WTC11 (cell line): ENCODE results near the gene KCMF1. TPM values are rescaled to one million over a fixed set of nuclear protein-coding genes. Genes with fewer than 3 reads are reported as not detected.

Source experiments
- ATAC-seq: fragments of 200-7000 bp; cut with Tn5 transposase; 2 replicates; pipeline ENCODE4 v1.10.0; 2021; ENCODE audit warnings: mild to moderate bottlenecking, moderate library complexity
- CTCF ChIA-PET: fragments of 300-600 bp; sonication (Branson Sonifier 250); formaldehyde crosslinking; loops from one replicate; lab custom pipeline; 2021; ENCODE audit warnings: antibody characterized with exemption; lab: Charles Lee
- POLR2A ChIA-PET: fragments of 350-600 bp; sonication (Branson Sonifier 250); formaldehyde crosslinking; loops from one replicate; lab custom pipeline; 2021; ENCODE audit warnings: antibody characterized with exemption; lab: Charles Lee
- DNase-seq: peaks from one replicate; pipeline ENCODE4 v3.0.0; 2021; ENCODE audit warnings: low spot score
- H3K27ac Mint-ChIP-seq: 2 replicates; pipeline ENCODE4 v1.8.0; 2021; ENCODE audit warnings: mixed read lengths
- H3K27me3 Mint-ChIP-seq: 2 replicates; pipeline ENCODE4 v1.8.0; 2021; ENCODE audit warnings: low read depth, mild to moderate bottlenecking, moderate library complexity, mixed read lengths
- H3K36me3 Mint-ChIP-seq: 2 replicates; pipeline ENCODE4 v1.8.0; 2021; ENCODE audit warnings: mixed read lengths
- H3K4me1 Mint-ChIP-seq: 2 replicates; pipeline ENCODE4 v1.8.0; 2022; ENCODE audit warnings: mixed read lengths
- H3K4me3 Mint-ChIP-seq: 2 replicates; pipeline ENCODE4 v1.8.0; 2021; ENCODE audit warnings: mild to moderate bottlenecking, moderate library complexity, mixed read lengths
- H3K9me3 Mint-ChIP-seq: 2 replicates; pipeline ENCODE4 v1.8.0; 2021; ENCODE audit warnings: mixed read lengths
- ATF1 ChIP-seq: sonication (generic); formaldehyde crosslinking; IDR thresholded peaks from 2 replicates; pipeline ENCODE4 v1.8.1; 2023; ENCODE audit warnings: mild to moderate bottlenecking, moderate library complexity, missing genetic modification reagents
- JUN ChIP-seq: sonication (generic); formaldehyde crosslinking; IDR thresholded peaks from 2 replicates; pipeline ENCODE4 v1.8.0; 2023; ENCODE audit warnings: mild to moderate bottlenecking, missing genetic modification reagents
- MYBL2 ChIP-seq: sonication (generic); formaldehyde crosslinking; IDR thresholded peaks from 2 replicates; pipeline ENCODE4 v1.8.1; 2023; ENCODE audit warnings: mild to moderate bottlenecking, moderate library complexity, missing genetic modification reagents
- NFE2L1 ChIP-seq: sonication (generic); formaldehyde crosslinking; IDR thresholded peaks from 2 replicates; pipeline ENCODE4 v1.8.1; 2023; ENCODE audit warnings: missing genetic modification reagents
- NR1H2 ChIP-seq: sonication (generic); formaldehyde crosslinking; IDR thresholded peaks from 2 replicates; pipeline ENCODE4 v1.9.0; 2021; ENCODE audit warnings: mild to moderate bottlenecking, moderate library complexity, missing genetic modification reagents
- TEAD4 ChIP-seq: sonication (generic); formaldehyde crosslinking; IDR thresholded peaks from 2 replicates; pipeline ENCODE4 v1.8.0; 2022; ENCODE audit warnings: mild to moderate bottlenecking, missing genetic modification reagents
- ZNF317 ChIP-seq: sonication (generic); formaldehyde crosslinking; IDR thresholded peaks from 2 replicates; pipeline ENCODE4 v1.8.1; 2023; ENCODE audit warnings: low read depth, mild to moderate bottlenecking, moderate library complexity, missing genetic modification reagents, borderline replicate concordance
- ZNF423 ChIP-seq: fragments of 250-450 bp; sonication (Bioruptor Pico); IDR thresholded peaks from 2 replicates; pipeline ENCODE4 v2.1.2; 2022; ENCODE audit warnings: mild to moderate bottlenecking, moderate library complexity
- total RNA-seq: library from RNA; stranded (reverse); gene quantifications from 3 replicates; pipeline ENCODE4 v1.2.3, GENCODE V29; 2021
- TF ChIP-seq, protein P1 (sequence below): sonication (generic); formaldehyde crosslinking; IDR thresholded peaks from 2 replicates; pipeline ENCODE4 v1.8.1; 2022; ENCODE audit warnings: missing genetic modification reagents, borderline replicate concordance
- TF ChIP-seq, protein P2 (sequence below): sonication (generic); formaldehyde crosslinking; conservative IDR thresholded peaks from 2 replicates; pipeline ENCODE4 v1.8.1; 2023; ENCODE audit warnings: mild to moderate bottlenecking, low read depth, missing genetic modification reagents, moderate library complexity
- TF ChIP-seq, protein P3 (sequence below): sonication (generic); formaldehyde crosslinking; IDR thresholded peaks from 2 replicates; pipeline ENCODE4 v1.8.1; 2022; ENCODE audit warnings: low read depth, mild to moderate bottlenecking, moderate library complexity, missing genetic modification reagents, borderline replicate concordance

Gene KCMF1
- total RNA-seq, 1 experiment from 2014 or later = 117 TPM

DNA sequence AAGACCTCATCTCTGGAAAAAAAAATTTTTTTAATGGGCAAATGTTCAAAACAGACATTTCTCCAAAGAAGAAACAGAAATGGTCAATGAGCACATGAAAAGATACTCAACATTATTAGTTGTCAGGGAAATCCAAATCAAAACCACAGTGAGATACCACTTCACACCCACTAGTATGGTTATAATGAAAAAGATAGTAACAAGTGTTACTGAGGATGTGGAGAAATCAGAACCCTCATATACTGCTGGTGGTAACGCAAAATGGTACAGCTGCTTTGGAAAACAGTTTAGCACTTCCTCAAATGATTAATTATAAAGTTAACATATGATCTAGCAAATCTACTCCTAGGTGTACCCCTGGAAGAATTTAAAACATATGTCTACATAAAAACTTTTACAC is 133.3 kb downstream of the KCMF1 start:
- POLR2A ChIA-PET = no interaction called here

DNA sequence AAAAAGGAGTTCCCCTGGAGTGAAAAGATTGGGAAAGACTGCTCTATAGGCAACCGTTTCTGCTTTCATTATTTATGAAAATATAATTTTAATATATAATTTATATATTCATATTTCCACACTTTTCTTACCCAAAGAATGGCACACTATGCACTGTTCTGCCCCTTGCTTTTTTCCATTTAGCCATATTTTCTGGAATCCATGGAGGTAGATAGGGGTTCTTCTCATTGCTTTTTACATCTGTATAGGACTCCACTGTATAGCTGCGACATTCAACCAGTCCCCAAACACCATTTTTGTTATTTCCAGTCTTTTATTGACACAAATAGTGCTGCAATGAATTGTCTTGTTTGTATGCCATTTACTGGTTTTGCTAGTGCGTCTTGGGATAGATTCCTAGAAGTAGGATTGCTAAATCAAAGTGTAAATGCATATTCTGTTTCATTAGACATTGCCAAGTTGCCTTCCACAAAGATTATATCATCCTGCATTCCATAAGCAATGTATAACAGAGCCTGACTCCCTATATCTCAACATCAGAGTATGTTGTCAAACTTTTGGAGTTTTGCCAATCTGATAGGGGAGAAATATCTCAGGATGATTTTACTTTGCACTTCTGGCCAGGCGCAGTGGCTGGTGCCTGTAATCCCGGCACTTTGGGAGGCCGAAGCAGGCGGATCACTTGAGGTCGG is 135.7 kb downstream of the KCMF1 start:
- DNase-seq (no peak), ATAC-seq (no peak)
- POLR2A ChIA-PET = no interaction called here
- TF ChIP-seq, protein P1, sequence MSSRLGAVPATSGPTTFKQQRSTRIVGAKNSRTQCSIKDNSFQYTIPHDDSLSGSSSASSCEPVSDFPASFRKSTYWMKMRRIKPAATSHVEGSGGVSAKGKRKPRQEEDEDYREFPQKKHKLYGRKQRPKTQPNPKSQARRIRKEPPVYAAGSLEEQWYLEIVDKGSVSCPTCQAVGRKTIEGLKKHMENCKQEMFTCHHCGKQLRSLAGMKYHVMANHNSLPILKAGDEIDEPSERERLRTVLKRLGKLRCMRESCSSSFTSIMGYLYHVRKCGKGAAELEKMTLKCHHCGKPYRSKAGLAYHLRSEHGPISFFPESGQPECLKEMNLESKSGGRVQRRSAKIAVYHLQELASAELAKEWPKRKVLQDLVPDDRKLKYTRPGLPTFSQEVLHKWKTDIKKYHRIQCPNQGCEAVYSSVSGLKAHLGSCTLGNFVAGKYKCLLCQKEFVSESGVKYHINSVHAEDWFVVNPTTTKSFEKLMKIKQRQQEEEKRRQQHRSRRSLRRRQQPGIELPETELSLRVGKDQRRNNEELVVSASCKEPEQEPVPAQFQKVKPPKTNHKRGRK (CRISPR knock-in tag) = no peak
- TF ChIP-seq ZNF423 (CRISPR knock-in tag) (no peak), NR1H2 (no peak), JUN (CRISPR knock-in tag) (no peak)
- TF ChIP-seq, protein P2, sequence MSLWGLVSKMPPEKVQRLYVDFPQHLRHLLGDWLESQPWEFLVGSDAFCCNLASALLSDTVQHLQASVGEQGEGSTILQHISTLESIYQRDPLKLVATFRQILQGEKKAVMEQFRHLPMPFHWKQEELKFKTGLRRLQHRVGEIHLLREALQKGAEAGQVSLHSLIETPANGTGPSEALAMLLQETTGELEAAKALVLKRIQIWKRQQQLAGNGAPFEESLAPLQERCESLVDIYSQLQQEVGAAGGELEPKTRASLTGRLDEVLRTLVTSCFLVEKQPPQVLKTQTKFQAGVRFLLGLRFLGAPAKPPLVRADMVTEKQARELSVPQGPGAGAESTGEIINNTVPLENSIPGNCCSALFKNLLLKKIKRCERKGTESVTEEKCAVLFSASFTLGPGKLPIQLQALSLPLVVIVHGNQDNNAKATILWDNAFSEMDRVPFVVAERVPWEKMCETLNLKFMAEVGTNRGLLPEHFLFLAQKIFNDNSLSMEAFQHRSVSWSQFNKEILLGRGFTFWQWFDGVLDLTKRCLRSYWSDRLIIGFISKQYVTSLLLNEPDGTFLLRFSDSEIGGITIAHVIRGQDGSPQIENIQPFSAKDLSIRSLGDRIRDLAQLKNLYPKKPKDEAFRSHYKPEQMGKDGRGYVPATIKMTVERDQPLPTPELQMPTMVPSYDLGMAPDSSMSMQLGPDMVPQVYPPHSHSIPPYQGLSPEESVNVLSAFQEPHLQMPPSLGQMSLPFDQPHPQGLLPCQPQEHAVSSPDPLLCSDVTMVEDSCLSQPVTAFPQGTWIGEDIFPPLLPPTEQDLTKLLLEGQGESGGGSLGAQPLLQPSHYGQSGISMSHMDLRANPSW = no peak
- no peak overlapping the region for H3K27ac Mint-ChIP-seq
- no peaks in the 10 kb centered on the region for H3K4me1 Mint-ChIP-seq
- peaks cover 15% of the 10 kb centered on the region for H3K9me3 Mint-ChIP-seq
- peaks cover 39% of the 10 kb centered on the region for H3K27me3 Mint-ChIP-seq
- H3K36me3 Mint-ChIP-seq = peaks cover 7% of the 10 kb centered on the region; the same call in 1 of the 2 replicates
- H3K4me3 Mint-ChIP-seq = no peak overlapping the region
- CTCF ChIA-PET = no interaction called here

More for the DNA sequence above, 133.3 kb downstream of the KCMF1 start:
- ATAC-seq (no peak), DNase-seq (no peak)
- Mint-ChIP-seq H3K36me3 (no peaks in the 10 kb centered on the region), H3K4me3 (no peak overlapping the region), H3K27ac (no peak overlapping the region)
- CTCF ChIA-PET = no interaction called here
- TF ChIP-seq MYBL2 (no peak), NFE2L1 (CRISPR knock-in tag) (no peak), JUN (CRISPR knock-in tag) (no peak), TEAD4 (CRISPR knock-in tag) (no peak), ATF1 (CRISPR knock-in tag) (no peak), ZNF317 (CRISPR knock-in tag) (no peak)
- TF ChIP-seq, protein P3, sequence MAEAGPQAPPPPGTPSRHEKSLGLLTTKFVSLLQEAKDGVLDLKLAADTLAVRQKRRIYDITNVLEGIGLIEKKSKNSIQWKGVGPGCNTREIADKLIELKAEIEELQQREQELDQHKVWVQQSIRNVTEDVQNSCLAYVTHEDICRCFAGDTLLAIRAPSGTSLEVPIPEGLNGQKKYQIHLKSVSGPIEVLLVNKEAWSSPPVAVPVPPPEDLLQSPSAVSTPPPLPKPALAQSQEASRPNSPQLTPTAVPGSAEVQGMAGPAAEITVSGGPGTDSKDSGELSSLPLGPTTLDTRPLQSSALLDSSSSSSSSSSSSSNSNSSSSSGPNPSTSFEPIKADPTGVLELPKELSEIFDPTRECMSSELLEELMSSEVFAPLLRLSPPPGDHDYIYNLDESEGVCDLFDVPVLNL (CRISPR knock-in tag) = no peak
- TF ChIP-seq, protein P1 (CRISPR knock-in tag) = no peak
- TF ChIP-seq, all 79 proteins: peak for 0
- no peaks in the 10 kb centered on the region for H3K4me1 Mint-ChIP-seq
- H3K27me3 Mint-ChIP-seq = peaks cover 26% of the 10 kb centered on the region
- H3K9me3 Mint-ChIP-seq = 0 out of 2 replicates have a peak, but pooled peaks cover 4% of the 10 kb centered on the region

Other genes starting within 250 kb of the KCMF1 start
- gene TRABD2A, start 90.1 kb upstream of the KCMF1 start, total RNA-seq = 7.1 to 12.1 TPM (median 7.5 TPM) in 3 replicates
- gene TMSB10, start 65.5 kb upstream of the KCMF1 start, total RNA-seq = 869 to 943 TPM (median 911 TPM) in 3 replicates
- gene TCF7L1, start 162.2 kb downstream of the KCMF1 start, total RNA-seq = 104 to 108 TPM (median 106 TPM) in 3 replicates